HepG2 (cell line): Measurements from ENCODE around the gene KCNS1. TPM values are rescaled to one million over a fixed set of nuclear protein-coding genes. Genes with fewer than 3 reads are reported as not detected.

Source experiments
- ATAC-seq: fragments of 200-7000 bp; cut with Tn5 transposase; 3 replicates; pipeline ENCODE4 v1.9.1; 2020; ENCODE audit warnings: mild to moderate bottlenecking, moderate library complexity
- BruUV-seq: library from RNA; stranded (reverse); fragments of 400-500 nt; replicated peaks from 2 replicates; lab custom pipeline; 2021; lab: Mats Ljungman, UMichigan
- CTCF ChIA-PET: fragments of 300-600 bp; formaldehyde crosslinking; extraction: SDS; loops from one replicate; lab custom pipeline; 2021; ENCODE audit warnings: low total read pairs, inconsistent platforms, low intra/inter-chr PET ratio; lab: Yijun Ruan, JAX
- POLR2A ChIA-PET: fragments of 350-600 bp; sonication (Branson Sonifier 250); formaldehyde crosslinking; loops from one replicate; lab custom pipeline; 2020; ENCODE audit warnings: antibody characterized with exemption, inconsistent platforms; lab: Yijun Ruan, JAX
- DNase-seq: peaks from one replicate; pipeline ENCODE4 v3.0.0-alpha.2; 2015; ENCODE audit warnings: low spot score
- FAIRE-seq: peaks from 3 replicates; lab custom pipeline; 2011; peaks lifted over from hg19 to GRCh38; lab: Jason Lieb, UNC
- H2AFZ ChIP-seq: one replicate; pipeline ENCODE4 v1.6.1; 2011; ENCODE audit warnings: low read length, inconsistent platforms
- H3K27ac ChIP-seq: fragments of 300-600 bp; 3 replicates; pipeline ENCODE4 v1.8.0; 2011; ENCODE audit warnings: mixed run types, mild to moderate bottlenecking, mixed read lengths, low read length, inconsistent platforms; ENCODE audit not compliant: insufficient read depth; ENCODE audit errors: extremely low read length
- H3K27me3 ChIP-seq, 2 experiments: fragments of 200-600 bp in 1 of 2; 2 replicates in 1 of 2; 3 replicates in 1 of 2; pipeline versions ENCODE4 v1.6.0 to v1.8.0; 2011; ENCODE audit warnings: low read length in 2 of 2, mild to moderate bottlenecking in 2 of 2, moderate library complexity in 2 of 2, inconsistent platforms in 1 of 2; ENCODE audit not compliant: insufficient read depth in 2 of 2, control insufficient read depth in 1 of 2
- H3K36me3 ChIP-seq, 2 experiments: fragments of 200-600 bp in 1 of 2; replicated peaks in 1 of 2; 2 replicates in 1 of 2; 3 replicates in 1 of 2; pipeline versions ENCODE4 v1.5.1 to v1.8.0; 2011; ENCODE audit warnings: low read length in 2 of 2, inconsistent platforms in 1 of 2; ENCODE audit not compliant: insufficient read depth in 2 of 2, control insufficient read depth in 1 of 2
- H3K4me1 ChIP-seq: 2 replicates; pipeline ENCODE4 v1.5.1; 2012; ENCODE audit warnings: low read length, inconsistent platforms; ENCODE audit not compliant: insufficient read depth
- H3K4me2 ChIP-seq: 2 replicates; pipeline ENCODE4 v1.6.0; 2011; ENCODE audit warnings: low read depth, low read length, inconsistent platforms
- H3K4me3 ChIP-seq, 3 experiments: fragments of 200-600 bp in 1 of 3; sonication (generic), shearing (Covaris generic) in 1 of 3; replicated peaks in 1 of 3; 2 replicates each; pipeline ENCODE4 v1.5.1; 2011 to 2016; ENCODE audit warnings: low read length in 3 of 3, inconsistent platforms in 2 of 3, low read depth in 2 of 3, mild to moderate bottlenecking in 2 of 3, control low read depth in 1 of 3, mixed read lengths in 1 of 3; ENCODE audit not compliant: insufficient read depth in 1 of 3
- H3K79me2 ChIP-seq: one replicate; pipeline ENCODE4 v1.6.1; 2011; ENCODE audit warnings: low read length, inconsistent platforms; ENCODE audit not compliant: insufficient read depth
- H3K9ac ChIP-seq: 2 replicates; pipeline ENCODE4 v1.6.0; 2011; ENCODE audit warnings: mild to moderate bottlenecking, low read depth, low read length, inconsistent platforms; ENCODE audit not compliant: insufficient read depth
- H3K9me3 ChIP-seq: 2 replicates; pipeline ENCODE4 v1.5.1; 2012; ENCODE audit warnings: mild to moderate bottlenecking, low read length
- H4K20me1 ChIP-seq: 2 replicates; pipeline ENCODE4 v1.6.0; 2011; ENCODE audit warnings: inconsistent platforms, mild to moderate bottlenecking, low read length, moderate library complexity; ENCODE audit not compliant: insufficient read depth
- ATAD3A ChIP-seq: sonication (generic); formaldehyde crosslinking; IDR thresholded peaks from 2 replicates; pipeline ENCODE4 v1.4.0; 2020; ENCODE audit warnings: missing genetic modification reagents
- CTCF ChIP-seq: sonication (generic); formaldehyde crosslinking; IDR thresholded peaks from 2 replicates; pipeline ENCODE4 v1.5.0; 2020; ENCODE audit warnings: mild to moderate bottlenecking, missing genetic modification reagents, moderate library complexity
- DZIP1 ChIP-seq: sonication (generic); formaldehyde crosslinking; IDR thresholded peaks from 2 replicates; pipeline ENCODE4 v1.5.0; 2020; ENCODE audit warnings: mild to moderate bottlenecking, missing genetic modification reagents
- IRX3 ChIP-seq: sonication (generic); formaldehyde crosslinking; IDR thresholded peaks from 2 replicates; pipeline ENCODE4 v1.8.1; 2023; ENCODE audit warnings: mild to moderate bottlenecking, low read depth, missing genetic modification reagents, borderline replicate concordance
- KLF9 ChIP-seq: IDR thresholded peaks from 2 replicates; pipeline ENCODE4 v1.6.1; 2016; ENCODE audit warnings: low read depth
- NCOA1 ChIP-seq: sonication (generic); formaldehyde crosslinking; IDR thresholded peaks from 2 replicates; pipeline ENCODE4 v1.9.0; 2021; ENCODE audit warnings: missing genetic modification reagents
- NFE2 ChIP-seq: sonication (generic); formaldehyde crosslinking; IDR thresholded peaks from 2 replicates; pipeline ENCODE4 v1.4.0; 2020; ENCODE audit warnings: missing genetic modification reagents
- PRDM10 ChIP-seq: sonication (generic); formaldehyde crosslinking; IDR thresholded peaks from 2 replicates; pipeline ENCODE4 v1.4.0; 2020; ENCODE audit warnings: low read depth, missing genetic modification reagents
- PRPF4 ChIP-seq: fragments of 200-400 bp; formaldehyde crosslinking; IDR thresholded peaks from 2 replicates; pipeline ENCODE4 v1.6.1; 2016; ENCODE audit warnings: low read length, low read depth; ENCODE audit not compliant: poor library complexity, severe bottlenecking
- SIX4 ChIP-seq: sonication (generic); formaldehyde crosslinking; IDR thresholded peaks from 2 replicates; pipeline ENCODE4 v1.4.0; 2020; ENCODE audit warnings: missing genetic modification reagents
- YEATS4 ChIP-seq: sonication (generic); formaldehyde crosslinking; IDR thresholded peaks from 2 replicates; pipeline ENCODE4 v1.4.0; 2020; ENCODE audit warnings: missing genetic modification reagents, borderline replicate concordance
- ZC3H13 ChIP-seq: sonication (generic); formaldehyde crosslinking; IDR thresholded peaks from 2 replicates; pipeline ENCODE4 v1.8.1; 2023; ENCODE audit warnings: mild to moderate bottlenecking, missing genetic modification reagents, moderate library complexity
- ZFP90 ChIP-seq: sonication (generic); formaldehyde crosslinking; IDR thresholded peaks from 2 replicates; pipeline ENCODE4 v1.8.0; 2022; ENCODE audit warnings: missing genetic modification reagents, mild to moderate bottlenecking, inconsistent platforms, borderline replicate concordance
- ZNF275 ChIP-seq: sonication (generic); formaldehyde crosslinking; IDR thresholded peaks from 2 replicates; pipeline ENCODE4 v1.8.0; 2022; ENCODE audit warnings: missing genetic modification reagents, mild to moderate bottlenecking, inconsistent platforms, borderline replicate concordance
- WGBS: methylation state at CpG from one replicate; pipeline ENCODE4 v1.1.6; 2017; ENCODE audit warnings: low lambda C conversion rate; 5-methylcytosine and 5-hydroxymethylcytosine counted together
- in situ Hi-C: cut with HindIII; loops from 2 replicates; pipeline ENCODE4 v1.10.0; 2017; ENCODE audit warnings: low pct_unique_long_range_greater_than_20kb; ENCODE audit not compliant: extremely low pct_ligation_motif_present
- intact Hi-C: fragments of 100-400 bp; cut with micrococcal nuclease; formaldehyde crosslinking; loops from one replicate; pipeline ENCODE4 v1.10.0; 2022; ENCODE audit not compliant: unreplicated experiment
- polyA plus RNA-seq, 8 experiments: library from polyadenylated mRNA; depleted of rRNA in 3 of 8; stranded (reverse) in 7 of 8; unstranded in 1 of 8; fragments of >200 nt; fragmentation: Illumina TruSeq in 4 of 8; extraction: Trizol in 4 of 8; gene quantifications; 2 replicates each; pipeline versions ENCODE4 v1.2.1 to v1.2.3, GENCODE V29; 2011 to 2016; ENCODE audit warnings: low read depth in 4 of 8, missing spikeins in 1 of 8, mixed read lengths in 1 of 8; ENCODE audit not compliant: insufficient read depth in 1 of 8
- total RNA-seq, 5 experiments: library from RNA; depleted of rRNA; stranded (reverse); fragments of >200 nt; fragmentation: Illumina TruSeq; extraction: Trizol; gene quantifications; 2 replicates each; pipeline ENCODE4 v1.2.3, GENCODE V29; 2016; ENCODE audit warnings: low read depth in 1 of 5

Gene KCNS1
- total and polyA plus RNA-seq, 2 of the 13 experiments (the other 11 are each of a cell fraction or from before 2014, with no cell fraction given) = 0.03 TPM; not detected in 1

- Histone ChIP-seq H3K4me2 (peak overlapping the region; percentile 5; the same call in 1 of the 2 replicates), H4K20me1 (no peaks in the 10 kb centered on the region), H3K4me1 (peaks cover 10% of the 10 kb centered on the region), H3K9me3 (no peaks in the 10 kb centered on the region), H3K27ac (no peak overlapping the region), H3K79me2 (no peaks in the 10 kb centered on the region), H2AFZ (no peak overlapping the region), H3K36me3 (no peaks in the 10 kb centered on the region), H3K9ac (no peak overlapping the region), H3K4me3 (peak overlapping the region in 1 of 3 experiments; percentile 3; a peak in 1 of 6 replicates), H3K27me3 (peaks cover 10 to 35% of the 10 kb centered on the region in 2 experiments; a peak in 2 of 5 replicates)
- in situ Hi-C loops = no loop called here
- BruUV-seq = no TSS peak
- intact Hi-C loops = loop anchor here (1.0 to 5.0 kb wide), 2 partner anchors 68 to 100 kb away; no protein-coding TSS in a partner anchor
- ChIA-PET CTCF (interaction anchor here (1.3 to 2.1 kb wide), 3 partner anchors 31 to 100 kb away, joined by 3 to 20 read pairs (median 8); no protein-coding TSS in a partner anchor), POLR2A (interaction anchor here (0.8 kb wide), 1 partner anchor 171 kb away, joined by 3 read pairs; no protein-coding TSS in a partner anchor)
- ATAC-seq = peak; percentile 60
- DNase-seq = peak; percentile 56
- 9% methylated on average over 16 of the region's 17 CpGs for whole genome bisulfite sequencing
- FAIRE-seq = no peak
- TF ChIP-seq CTCF (CRISPR knock-in tag) (peak; percentile 79), ZFP90 (CRISPR knock-in tag) (no peak), ATAD3A (CRISPR knock-in tag) (no peak), SIX4 (CRISPR knock-in tag) (no peak), KLF9 (no peak), PRDM10 (CRISPR knock-in tag) (no peak), ZC3H13 (CRISPR knock-in tag) (no peak), PRPF4 (no peak), NFE2 (no peak), ZNF275 (CRISPR knock-in tag) (no peak), IRX3 (CRISPR knock-in tag) (no peak), DZIP1 (no peak), YEATS4 (CRISPR knock-in tag) (no peak), NCOA1 (CRISPR knock-in tag) (no peak)
These were observed 11.0 kb upstream of the KCNS1 start for GRCh38 chr20:45111799-45112471.
